DND-41 (cell line): ENCODE measurements around the gene NEGR1.

Experiments used
- ATAC-seq: fragments of 200-7000 bp; cut with Tn5 transposase; 3 replicates; pipeline ENCODE4 v1.9.1; 2021; ENCODE audit warnings: low read depth; ENCODE audit not compliant: insufficient read depth
- DNase-seq: peaks from one replicate; pipeline ENCODE4 v3.0.0-alpha.2; 2020
- H2AFZ ChIP-seq: 2 replicates; pipeline ENCODE4 v1.6.0; 2012; ENCODE audit warnings: low read depth, low read length
- H3K27ac ChIP-seq: 2 replicates; pipeline ENCODE4 v1.5.1; 2012; ENCODE audit warnings: low read length, inconsistent platforms
- H3K27me3 ChIP-seq: fragments of 200-600 bp; sonication (generic); 2 replicates; pipeline ENCODE4 v1.6.0; 2012; ENCODE audit warnings: low read length, mild to moderate bottlenecking, inconsistent platforms; ENCODE audit not compliant: insufficient read depth, poor library complexity
- H3K36me3 ChIP-seq: 2 replicates; pipeline ENCODE4 v1.5.1; 2012; ENCODE audit warnings: low read length, inconsistent platforms; ENCODE audit not compliant: insufficient read depth
- H3K4me1 ChIP-seq: 2 replicates; pipeline ENCODE4 v1.5.1; 2012; ENCODE audit warnings: mild to moderate bottlenecking, low read length; ENCODE audit not compliant: insufficient read depth
- H3K4me2 ChIP-seq: 2 replicates; pipeline ENCODE4 v1.6.0; 2012; ENCODE audit warnings: mild to moderate bottlenecking, moderate library complexity, low read length, inconsistent platforms; ENCODE audit not compliant: insufficient read depth
- H3K4me3 ChIP-seq, 2 experiments: fragments of 200-600 bp in 1 of 2; shearing (Covaris generic) in 1 of 2; 2 replicates each; pipeline ENCODE4 v1.5.1; 2012 to 2016; ENCODE audit warnings: inconsistent platforms in 2 of 2, low read length in 2 of 2, mild to moderate bottlenecking in 2 of 2, low read depth in 1 of 2, moderate library complexity in 1 of 2
- H3K79me2 ChIP-seq: 2 replicates; pipeline ENCODE4 v1.6.0; 2012; ENCODE audit warnings: low read length, inconsistent platforms; ENCODE audit not compliant: insufficient read depth
- H3K9ac ChIP-seq: 2 replicates; pipeline ENCODE4 v1.6.0; 2012; ENCODE audit warnings: low read depth, mild to moderate bottlenecking, inconsistent platforms, low read length, moderate library complexity
- H3K9me3 ChIP-seq: 2 replicates; pipeline ENCODE4 v1.5.1; 2012; ENCODE audit warnings: low read length, moderate library complexity, mild to moderate bottlenecking, inconsistent platforms; ENCODE audit not compliant: insufficient read depth, severe bottlenecking
- H4K20me1 ChIP-seq: 2 replicates; pipeline ENCODE4 v1.6.0; 2012; ENCODE audit warnings: low read length; ENCODE audit not compliant: insufficient read depth
- CTCF ChIP-seq: IDR thresholded peaks from 2 replicates; pipeline ENCODE4 v1.5.1; 2012; ENCODE audit warnings: borderline replicate concordance, low read length, moderate library complexity, mild to moderate bottlenecking; ENCODE audit not compliant: poor library complexity, severe bottlenecking; ENCODE audit errors: extremely low read depth
- EZH2 ChIP-seq: IDR thresholded peaks from 3 replicates; pipeline ENCODE4 v1.6.1; 2012; ENCODE audit warnings: borderline replicate concordance, low read depth, mild to moderate bottlenecking, moderate library complexity, low read length, inconsistent platforms; ENCODE audit not compliant: severe bottlenecking

Gene NEGR1

DNA sequence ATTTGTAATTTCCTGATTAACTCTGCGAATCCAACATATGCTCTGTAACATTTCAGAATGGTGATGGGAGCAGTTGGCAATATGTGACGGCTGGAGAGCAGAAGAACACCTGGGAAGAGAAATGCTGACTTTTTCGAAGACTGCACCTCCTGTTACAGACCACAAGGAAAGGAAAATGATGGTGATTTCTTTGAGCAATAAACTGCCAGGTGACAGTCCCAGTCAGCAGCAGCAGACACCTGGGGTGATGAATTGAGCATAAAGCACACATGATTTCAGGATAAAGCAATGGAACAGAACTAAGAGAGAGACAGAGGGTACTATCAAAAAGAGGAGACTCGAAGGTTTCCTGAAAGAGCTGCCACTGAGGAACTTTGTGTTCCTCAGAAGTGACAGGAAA lies 528.6 kb downstream of the NEGR1 start:
- 0 out of 2 replicates have a peak overlapping the region, but pooled peaks have one; percentile 15 for H3K27ac ChIP-seq
- TF ChIP-seq EZH2 (no peak), CTCF (no peak)
- H3K4me1 ChIP-seq, result peaks cover 27% of the 10 kb centered on the region
- no peak overlapping the region for H2AFZ ChIP-seq
- H3K36me3 ChIP-seq, result no peaks in the 10 kb centered on the region
- H3K9me3 ChIP-seq, result no peaks in the 10 kb centered on the region
- ATAC-seq (peak; percentile 55; the same call in 2 of the 3 replicates), DNase-seq (no peak)
- no peaks in the 10 kb centered on the region for H3K79me2 ChIP-seq
- no peak overlapping the region for H3K9ac ChIP-seq
- H4K20me1 ChIP-seq, result no peaks in the 10 kb centered on the region
- H3K27me3 ChIP-seq, result no peaks in the 10 kb centered on the region
- H3K4me2 ChIP-seq, result no peak overlapping the region
- no peak overlapping the region for H3K4me3 ChIP-seq

DNA sequence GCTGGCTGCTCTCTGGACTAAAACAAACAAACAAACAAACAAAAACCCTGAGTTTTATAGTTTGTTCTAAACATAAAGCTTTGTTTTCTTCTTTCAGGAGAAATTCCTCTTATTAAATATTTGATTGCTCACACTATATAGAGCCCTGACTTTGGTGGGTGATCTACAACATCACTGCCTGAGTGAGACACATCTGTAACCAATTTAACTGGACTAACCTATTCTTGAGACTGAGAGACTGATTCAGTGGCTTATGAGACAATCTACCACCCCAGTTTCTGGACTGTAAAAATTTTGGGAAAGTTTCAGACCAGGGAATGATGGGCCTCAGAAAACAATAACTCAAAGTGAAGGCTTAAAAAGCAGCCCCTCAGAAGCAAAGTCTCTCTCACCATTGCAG lies 537.0 kb downstream of the NEGR1 start:
- H2AFZ ChIP-seq, result no peak overlapping the region
- H3K27me3 ChIP-seq, result no peaks in the 10 kb centered on the region
- no peaks in the 10 kb centered on the region for H3K36me3 ChIP-seq
- H3K4me3 ChIP-seq, result no peak overlapping the region
- ATAC-seq (no peak), DNase-seq (no peak)
- H3K27ac ChIP-seq, result no peak overlapping the region
- H4K20me1 ChIP-seq, result no peaks in the 10 kb centered on the region
- H3K9ac ChIP-seq, result no peak overlapping the region
- H3K4me2 ChIP-seq, result no peak overlapping the region
- TF ChIP-seq EZH2, result no peak
- TF ChIP-seq CTCF, result no peak
- no peaks in the 10 kb centered on the region for H3K4me1 ChIP-seq
- H3K79me2 ChIP-seq, result no peaks in the 10 kb centered on the region
- peaks cover 3% of the 10 kb centered on the region for H3K9me3 ChIP-seq

DNA sequence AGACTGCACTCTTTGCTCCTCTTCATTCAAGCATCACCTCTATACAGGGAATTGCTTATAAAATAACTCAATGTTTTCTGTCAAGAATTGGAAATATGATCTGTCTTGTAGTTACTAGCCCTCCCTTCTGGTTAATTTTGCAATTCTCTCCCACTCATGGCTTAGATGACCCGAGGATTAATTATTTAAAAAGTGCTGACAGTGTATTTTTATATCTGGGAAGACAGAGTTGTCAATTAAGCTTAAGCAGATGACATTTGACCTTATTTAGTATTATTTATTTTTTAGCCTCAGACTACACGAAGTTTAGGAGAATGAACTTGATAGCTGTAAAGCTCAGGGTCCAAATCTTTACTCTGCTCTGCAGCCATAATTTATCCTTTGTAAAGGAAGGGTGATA lies 538.5 kb downstream of the NEGR1 start:
- peaks cover 3% of the 10 kb centered on the region for H3K9me3 ChIP-seq
- H3K4me1 ChIP-seq, result no peaks in the 10 kb centered on the region
- no peaks in the 10 kb centered on the region for H4K20me1 ChIP-seq
- DNase-seq (no peak), ATAC-seq (no peak)
- H3K4me3 ChIP-seq, result no peak overlapping the region
- no peak overlapping the region for H3K4me2 ChIP-seq
- H2AFZ ChIP-seq, result no peak overlapping the region
- no peaks in the 10 kb centered on the region for H3K36me3 ChIP-seq
- no peak overlapping the region for H3K27ac ChIP-seq
- H3K79me2 ChIP-seq, result no peaks in the 10 kb centered on the region
- TF ChIP-seq EZH2, result no peak
- no peak for TF ChIP-seq CTCF
- H3K27me3 ChIP-seq, result no peaks in the 10 kb centered on the region
- no peak overlapping the region for H3K9ac ChIP-seq

DNA sequence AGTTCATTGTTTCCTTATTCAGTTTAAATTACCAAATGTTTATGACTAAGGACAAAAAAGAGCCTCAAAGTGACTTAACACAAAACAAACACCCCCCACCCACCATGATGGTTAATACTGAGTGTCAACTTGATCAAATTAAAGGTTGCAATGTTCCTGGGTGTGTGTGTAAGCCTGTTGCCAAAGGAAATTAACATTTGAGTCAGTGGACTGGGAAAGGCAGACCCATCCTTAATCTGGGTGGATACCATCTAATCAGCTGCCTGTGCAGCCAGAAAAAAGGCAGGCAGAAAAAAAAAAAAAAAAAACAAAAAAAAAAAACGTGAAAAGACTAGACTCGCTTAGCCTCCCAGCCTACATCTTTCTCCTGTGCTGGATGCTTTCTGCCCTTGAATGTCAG lies 543.4 kb downstream of the NEGR1 start:
- Histone ChIP-seq H3K4me1 (peaks cover 15% of the 10 kb centered on the region), H3K79me2 (no peaks in the 10 kb centered on the region), H4K20me1 (no peaks in the 10 kb centered on the region), H3K27me3 (no peaks in the 10 kb centered on the region), H3K9ac (no peak overlapping the region), H3K4me3 (no peak overlapping the region), H3K4me2 (no peak overlapping the region), H3K36me3 (no peaks in the 10 kb centered on the region), H3K9me3 (peaks cover 3% of the 10 kb centered on the region), H3K27ac (no peak overlapping the region), H2AFZ (no peak overlapping the region)
- no peak for TF ChIP-seq EZH2
- no peak for TF ChIP-seq CTCF
- ATAC-seq, result no peak
- DNase-seq, result no peak
